Liver (tissue), 3 donors: ENCODE measurements around the gene REM1.

ENCODE experiments used
- EGR1 ChIP-seq, 2 donors: IDR thresholded peaks; 2 replicates each; pipeline ENCODE4 v1.6.1; 2016 to 2018; ENCODE audit warnings: antibody characterized with exemption in 2 of 2, low read depth in 2 of 2
- FOXA2 ChIP-seq: IDR thresholded peaks from 2 replicates; pipeline ENCODE4 v1.6.1; 2016; ENCODE audit warnings: antibody characterized with exemption
- JUND ChIP-seq, 2 donors: IDR thresholded peaks; 2 replicates each; pipeline ENCODE4 v1.6.1; 2016; ENCODE audit warnings: antibody characterized with exemption in 2 of 2
- NR2F2 ChIP-seq: IDR thresholded peaks from 2 replicates; pipeline ENCODE4 v1.6.1; 2016; ENCODE audit warnings: antibody characterized with exemption
- RAD21 ChIP-seq, 2 donors: IDR thresholded peaks; 2 replicates each; pipeline ENCODE4 v1.6.1; 2016; ENCODE audit warnings: antibody characterized with exemption in 2 of 2, mild to moderate bottlenecking in 2 of 2
- RXRA ChIP-seq, 2 donors: IDR thresholded peaks; 2 replicates each; pipeline ENCODE4 v1.6.1; 2017 to 2018; ENCODE audit warnings: antibody characterized with exemption in 2 of 2, mild to moderate bottlenecking in 1 of 2
- SP1 ChIP-seq: IDR thresholded peaks from 2 replicates; pipeline ENCODE4 v1.6.1; 2018; ENCODE audit warnings: antibody characterized with exemption, mild to moderate bottlenecking
- TAF1 ChIP-seq: conservative IDR thresholded peaks from 2 replicates; pipeline ENCODE4 v1.6.1; 2016; ENCODE audit warnings: antibody characterized with exemption, mild to moderate bottlenecking
- TF ChIP-seq, protein P1 (sequence below): fragments of 150-350 bp; IDR thresholded peaks from 2 replicates; pipeline ENCODE4 v1.5.1; 2017; ENCODE audit warnings: improper control_type of control experiment, low read depth, low read length; ENCODE audit not compliant: missing input control
- TF ChIP-seq, protein P2 (sequence below): IDR thresholded peaks from 2 replicates; pipeline ENCODE4 v1.6.1; 2016; ENCODE audit warnings: antibody characterized with exemption
- TF ChIP-seq, protein P3 (sequence below): IDR thresholded peaks from 2 replicates; pipeline ENCODE4 v1.6.1; 2016; ENCODE audit warnings: antibody characterized with exemption, mild to moderate bottlenecking
- TF ChIP-seq, protein P4 (sequence below): IDR thresholded peaks from 2 replicates; pipeline ENCODE4 v1.6.1; 2016; ENCODE audit warnings: antibody characterized with exemption
- donor health status: healthy.
- donor health status: healthy.

DNA sequence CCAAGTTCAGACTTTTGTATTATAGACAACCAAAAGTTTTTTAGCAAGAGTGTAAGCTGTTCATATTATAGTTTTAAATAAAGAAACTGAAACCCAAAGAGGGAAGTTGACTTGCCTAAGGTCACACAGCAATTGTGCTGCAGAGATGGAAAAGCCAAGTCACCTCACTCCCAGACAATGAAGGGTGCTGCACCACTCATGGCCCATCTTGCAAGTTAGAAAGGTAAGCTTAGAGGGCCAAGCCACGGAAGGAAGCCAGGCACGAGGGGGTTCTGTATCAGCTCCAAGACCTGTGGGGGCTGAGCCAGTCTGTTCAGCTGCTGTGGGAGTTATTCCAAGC, 1.0 kb upstream of the REM1 start:
- TF ChIP-seq, protein P1, sequence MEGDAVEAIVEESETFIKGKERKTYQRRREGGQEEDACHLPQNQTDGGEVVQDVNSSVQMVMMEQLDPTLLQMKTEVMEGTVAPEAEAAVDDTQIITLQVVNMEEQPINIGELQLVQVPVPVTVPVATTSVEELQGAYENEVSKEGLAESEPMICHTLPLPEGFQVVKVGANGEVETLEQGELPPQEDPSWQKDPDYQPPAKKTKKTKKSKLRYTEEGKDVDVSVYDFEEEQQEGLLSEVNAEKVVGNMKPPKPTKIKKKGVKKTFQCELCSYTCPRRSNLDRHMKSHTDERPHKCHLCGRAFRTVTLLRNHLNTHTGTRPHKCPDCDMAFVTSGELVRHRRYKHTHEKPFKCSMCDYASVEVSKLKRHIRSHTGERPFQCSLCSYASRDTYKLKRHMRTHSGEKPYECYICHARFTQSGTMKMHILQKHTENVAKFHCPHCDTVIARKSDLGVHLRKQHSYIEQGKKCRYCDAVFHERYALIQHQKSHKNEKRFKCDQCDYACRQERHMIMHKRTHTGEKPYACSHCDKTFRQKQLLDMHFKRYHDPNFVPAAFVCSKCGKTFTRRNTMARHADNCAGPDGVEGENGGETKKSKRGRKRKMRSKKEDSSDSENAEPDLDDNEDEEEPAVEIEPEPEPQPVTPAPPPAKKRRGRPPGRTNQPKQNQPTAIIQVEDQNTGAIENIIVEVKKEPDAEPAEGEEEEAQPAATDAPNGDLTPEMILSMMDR: no peak
- no peak for TF ChIP-seq SP1
- no peak for TF ChIP-seq EGR1 (IDR thresholded peaks at IDR 0.05; ENCODE audit: low read depth in 2 of 2)
- TF ChIP-seq, protein P2, sequence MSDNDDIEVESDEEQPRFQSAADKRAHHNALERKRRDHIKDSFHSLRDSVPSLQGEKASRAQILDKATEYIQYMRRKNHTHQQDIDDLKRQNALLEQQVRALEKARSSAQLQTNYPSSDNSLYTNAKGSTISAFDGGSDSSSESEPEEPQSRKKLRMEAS: no peak
- TF ChIP-seq RXRA (IDR thresholded peaks at IDR 0.05): no peak
- no peak for TF ChIP-seq JUND (IDR thresholded peaks at IDR 0.05)
- TF ChIP-seq, protein P3, sequence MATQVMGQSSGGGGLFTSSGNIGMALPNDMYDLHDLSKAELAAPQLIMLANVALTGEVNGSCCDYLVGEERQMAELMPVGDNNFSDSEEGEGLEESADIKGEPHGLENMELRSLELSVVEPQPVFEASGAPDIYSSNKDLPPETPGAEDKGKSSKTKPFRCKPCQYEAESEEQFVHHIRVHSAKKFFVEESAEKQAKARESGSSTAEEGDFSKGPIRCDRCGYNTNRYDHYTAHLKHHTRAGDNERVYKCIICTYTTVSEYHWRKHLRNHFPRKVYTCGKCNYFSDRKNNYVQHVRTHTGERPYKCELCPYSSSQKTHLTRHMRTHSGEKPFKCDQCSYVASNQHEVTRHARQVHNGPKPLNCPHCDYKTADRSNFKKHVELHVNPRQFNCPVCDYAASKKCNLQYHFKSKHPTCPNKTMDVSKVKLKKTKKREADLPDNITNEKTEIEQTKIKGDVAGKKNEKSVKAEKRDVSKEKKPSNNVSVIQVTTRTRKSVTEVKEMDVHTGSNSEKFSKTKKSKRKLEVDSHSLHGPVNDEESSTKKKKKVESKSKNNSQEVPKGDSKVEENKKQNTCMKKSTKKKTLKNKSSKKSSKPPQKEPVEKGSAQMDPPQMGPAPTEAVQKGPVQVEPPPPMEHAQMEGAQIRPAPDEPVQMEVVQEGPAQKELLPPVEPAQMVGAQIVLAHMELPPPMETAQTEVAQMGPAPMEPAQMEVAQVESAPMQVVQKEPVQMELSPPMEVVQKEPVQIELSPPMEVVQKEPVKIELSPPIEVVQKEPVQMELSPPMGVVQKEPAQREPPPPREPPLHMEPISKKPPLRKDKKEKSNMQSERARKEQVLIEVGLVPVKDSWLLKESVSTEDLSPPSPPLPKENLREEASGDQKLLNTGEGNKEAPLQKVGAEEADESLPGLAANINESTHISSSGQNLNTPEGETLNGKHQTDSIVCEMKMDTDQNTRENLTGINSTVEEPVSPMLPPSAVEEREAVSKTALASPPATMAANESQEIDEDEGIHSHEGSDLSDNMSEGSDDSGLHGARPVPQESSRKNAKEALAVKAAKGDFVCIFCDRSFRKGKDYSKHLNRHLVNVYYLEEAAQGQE: no peak
- TF ChIP-seq FOXA2: no peak
- no peak for TF ChIP-seq NR2F2
- no peak for TF ChIP-seq RAD21 (IDR thresholded peaks at IDR 0.05)
- TF ChIP-seq TAF1: no peak
- TF ChIP-seq, protein P4, sequence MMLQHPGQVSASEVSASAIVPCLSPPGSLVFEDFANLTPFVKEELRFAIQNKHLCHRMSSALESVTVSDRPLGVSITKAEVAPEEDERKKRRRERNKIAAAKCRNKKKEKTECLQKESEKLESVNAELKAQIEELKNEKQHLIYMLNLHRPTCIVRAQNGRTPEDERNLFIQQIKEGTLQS: no peak
